Small intestine (tissue), 7 donors: ENCODE data around the gene HERC2. TPM values are rescaled to one million over a fixed set of nuclear protein-coding genes. Genes with fewer than 3 reads are reported as not detected.

Experiments
- DNase-seq, 2 donors: peaks; one replicate each; pipeline versions ENCODE4 v3.0.0 to v3.0.0-alpha.2; 2013
- FAIRE-seq: peaks from 2 replicates; lab custom pipeline; 2012; peaks lifted over from hg19 to GRCh38; lab: Jason Lieb, UNC
- H3K27ac ChIP-seq, 3 donors: one replicate each; pipeline ENCODE4 v1.5.1; 2013; ENCODE audit warnings: low read length in 2 of 3, mild to moderate bottlenecking in 2 of 3, control low read depth in 1 of 3, inconsistent platforms in 1 of 3, low read depth in 1 of 3, moderate library complexity in 1 of 3
- H3K27me3 ChIP-seq, 3 donors: one replicate each; pipeline ENCODE4 v1.6.1; 2013; ENCODE audit warnings: low read length in 3 of 3, inconsistent platforms in 1 of 3; ENCODE audit not compliant: control insufficient read depth in 3 of 3, insufficient read depth in 3 of 3
- H3K36me3 ChIP-seq, 3 donors: one replicate each; pipeline ENCODE4 v1.6.1; 2013; ENCODE audit warnings: low read length in 3 of 3, inconsistent platforms in 1 of 3, low read depth in 1 of 3, mild to moderate bottlenecking in 1 of 3, moderate library complexity in 1 of 3; ENCODE audit not compliant: control insufficient read depth in 3 of 3, insufficient read depth in 2 of 3
- H3K4me1 ChIP-seq, 3 donors: one replicate each; pipeline ENCODE4 v1.6.1; 2013; ENCODE audit warnings: low read length in 2 of 3, inconsistent platforms in 1 of 3, low read depth in 1 of 3, mild to moderate bottlenecking in 1 of 3, moderate library complexity in 1 of 3; ENCODE audit not compliant: control insufficient read depth in 3 of 3, insufficient read depth in 2 of 3
- H3K4me3 ChIP-seq, 3 donors: one replicate each; pipeline ENCODE4 v1.5.1; 2013; ENCODE audit warnings: low read length in 3 of 3, control low read depth in 1 of 3, inconsistent platforms in 1 of 3, low read depth in 1 of 3, mild to moderate bottlenecking in 1 of 3, moderate library complexity in 1 of 3
- H3K9me3 ChIP-seq, 2 donors: one replicate each; pipeline ENCODE4 v1.6.1; 2013; ENCODE audit warnings: low read depth in 1 of 2, low read length in 1 of 2; ENCODE audit not compliant: control insufficient read depth in 2 of 2, insufficient read depth in 1 of 2
- WGBS, 3 donors: extraction: QIAGEN DNeasy Blood & Tissue Kit; methylation state at CpG; one replicate each; pipeline ENCODE4 v1.1.7; 2013; 5-methylcytosine and 5-hydroxymethylcytosine counted together
- polyA plus RNA-seq, 4 donors: library from polyadenylated mRNA; stranded (reverse) in 3 of 4; unstranded in 1 of 4; fragments of 200-250 nt in 3 of 4; fragments of 120-200 nt in 1 of 4; gene quantifications; one replicate each; pipeline versions ENCODE4 v1.2.1 to v1.2.3, GENCODE V29; 2013
- donor health status: healthy with polysubstance abuse.
- donor health status: control.
- donor health status: control.
- donor health status: Bipolar disorder and iron deficiency.
- donor health status: healthy.

The HERC2 gene
- polyA plus RNA-seq, 4 donors = 23.2 to 45.6 (median 26.9) TPM

- FAIRE-seq = no peak
- 95 to 97% (median 96%) methylated on average over 10 of the region's 10 CpGs for WGBS, 3 donors
- H3K36me3 ChIP-seq = peaks cover 8 to 71% (median 24%) of the 10 kb centered on the region in 3 donors
- no peaks in the 10 kb centered on the region for H3K4me1 ChIP-seq
- no peak overlapping the region for H3K4me3 ChIP-seq
- H3K9me3 ChIP-seq = no peaks in the 10 kb centered on the region
- DNase-seq = no peak
- H3K27me3 ChIP-seq = no peaks in the 10 kb centered on the region
- H3K27ac ChIP-seq = no peak overlapping the region
Observed at GRCh38 chr15:28118531-28118930, 203.4 kb downstream of the HERC2 start.

- 92 to 93% (median 93%) methylated on average over 11 of the region's 11 CpGs for whole genome bisulfite sequencing, 3 donors
- Histone ChIP-seq H3K4me3 (no peak overlapping the region), H3K9me3 (no peaks in the 10 kb centered on the region), H3K27ac (no peak overlapping the region), H3K27me3 (no peaks in the 10 kb centered on the region), H3K4me1 (no peaks in the 10 kb centered on the region), H3K36me3 (peaks cover 13 to 75% (median 25%) of the 10 kb centered on the region in 3 donors)
- FAIRE-seq (no peak), DNase-seq (no peak)
Observed at GRCh38 chr15:28118083-28118482, 203.9 kb downstream of the HERC2 start.

- no peak for FAIRE-seq
- Histone ChIP-seq H3K36me3 (peaks cover 13 to 78% (median 23%) of the 10 kb centered on the region in 3 donors), H3K9me3 (no peaks in the 10 kb centered on the region)
Observed at GRCh38 chr15:28117432-28117990, 204.5 kb downstream of the HERC2 start.

GRCh38 chr15:28116521-28117431 is 205.2 kb downstream of the HERC2 start:
- FAIRE-seq = no peak
- peaks cover 18 to 77% (median 26%) of the 10 kb centered on the region in 3 donors for H3K36me3 ChIP-seq

More at GRCh38 chr15:28117432-28117990, 204.5 kb downstream of the HERC2 start:
- Histone ChIP-seq H3K27me3 (no peaks in the 10 kb centered on the region), H3K4me3 (no peak overlapping the region), H3K4me1 (no peaks in the 10 kb centered on the region), H3K27ac (no peak overlapping the region)
- WGBS, 3 donors = 95 to 96% (median 96%) methylated on average over 12 of the region's 12 CpGs
- no peak for DNase-seq

GRCh38 chr15:28115871-28116270 is 206.1 kb downstream of the HERC2 start:
- Histone ChIP-seq H3K36me3 (peaks cover 20 to 75% (median 23%) of the 10 kb centered on the region in 3 donors), H3K27ac (no peak overlapping the region), H3K4me3 (no peak overlapping the region), H3K4me1 (no peaks in the 10 kb centered on the region), H3K27me3 (no peaks in the 10 kb centered on the region), H3K9me3 (no peaks in the 10 kb centered on the region)
- DNase-seq = no peak
- FAIRE-seq = no peak
- 87 to 92% (median 90%) methylated on average over 13 of the region's 13 CpGs for WGBS, 3 donors

More at GRCh38 chr15:28116521-28117431, 205.2 kb downstream of the HERC2 start:
- Histone ChIP-seq H3K27me3 (no peaks in the 10 kb centered on the region), H3K27ac (no peak overlapping the region), H3K4me3 (no peak overlapping the region), H3K4me1 (no peaks in the 10 kb centered on the region), H3K9me3 (no peaks in the 10 kb centered on the region)
- DNase-seq = no peak
- 92 to 94% (median 94%) methylated on average over 42 of the region's 42 CpGs for WGBS, 3 donors

GRCh38 chr15:28114721-28115622 is 207.0 kb downstream of the HERC2 start:
- DNase-seq = no peak
- Histone ChIP-seq H3K27me3 (no peaks in the 10 kb centered on the region), H3K27ac (no peak overlapping the region), H3K36me3 (peaks cover 16 to 74% (median 19%) of the 10 kb centered on the region in 3 donors), H3K4me1 (no peaks in the 10 kb centered on the region), H3K4me3 (no peak overlapping the region), H3K9me3 (no peaks in the 10 kb centered on the region)
- 95 to 96% (median 96%) methylated on average over 23 of the region's 23 CpGs for WGBS, 3 donors
- no peak for FAIRE-seq

GRCh38 chr15:28114114-28114455 is 207.9 kb downstream of the HERC2 start:
- Histone ChIP-seq H3K27ac (no peak overlapping the region), H3K4me1 (no peaks in the 10 kb centered on the region), H3K9me3 (no peaks in the 10 kb centered on the region), H3K27me3 (no peaks in the 10 kb centered on the region), H3K4me3 (no peak overlapping the region), H3K36me3 (peaks cover 15 to 72% (median 19%) of the 10 kb centered on the region in 3 donors)
- 89 to 96% (median 93%) methylated on average over 4 of the region's 4 CpGs for WGBS, 3 donors
- no peak for FAIRE-seq
- DNase-seq = no peak
